NCI-H1930 (cell line): ENCODE results near the gene RASSF7.
A peak's percentile ranks its signal among the peaks of the same experiment; 100 is the strongest.

ENCODE experiments used
- DNase-seq, 2 experiments: peaks; one replicate each; lab custom pipeline; 2025; lab: John Stamatoyannopoulos, UW

Gene RASSF7

DNA sequence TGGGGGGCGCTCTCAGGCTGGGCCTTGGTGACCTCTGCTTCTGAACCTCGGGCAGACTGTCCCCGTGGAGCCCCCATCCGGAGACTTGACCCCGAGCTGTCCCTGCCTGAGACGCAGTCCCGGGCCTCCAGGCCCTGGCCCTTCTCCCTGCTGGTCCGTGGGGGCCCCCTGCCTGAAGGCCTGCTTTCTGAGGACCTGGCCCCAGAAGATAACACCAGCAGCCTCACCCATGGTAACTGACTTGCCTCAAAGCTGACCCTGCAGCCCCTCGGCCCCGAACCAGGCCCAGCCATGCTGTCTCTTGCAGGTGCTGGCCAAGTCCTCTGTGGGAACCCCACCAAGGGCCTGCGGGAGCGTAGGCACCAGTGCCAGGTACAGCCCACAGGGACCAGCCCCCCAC, 9.2 kb upstream of the RASSF7 start:
- no peak for DNase-seq

DNA sequence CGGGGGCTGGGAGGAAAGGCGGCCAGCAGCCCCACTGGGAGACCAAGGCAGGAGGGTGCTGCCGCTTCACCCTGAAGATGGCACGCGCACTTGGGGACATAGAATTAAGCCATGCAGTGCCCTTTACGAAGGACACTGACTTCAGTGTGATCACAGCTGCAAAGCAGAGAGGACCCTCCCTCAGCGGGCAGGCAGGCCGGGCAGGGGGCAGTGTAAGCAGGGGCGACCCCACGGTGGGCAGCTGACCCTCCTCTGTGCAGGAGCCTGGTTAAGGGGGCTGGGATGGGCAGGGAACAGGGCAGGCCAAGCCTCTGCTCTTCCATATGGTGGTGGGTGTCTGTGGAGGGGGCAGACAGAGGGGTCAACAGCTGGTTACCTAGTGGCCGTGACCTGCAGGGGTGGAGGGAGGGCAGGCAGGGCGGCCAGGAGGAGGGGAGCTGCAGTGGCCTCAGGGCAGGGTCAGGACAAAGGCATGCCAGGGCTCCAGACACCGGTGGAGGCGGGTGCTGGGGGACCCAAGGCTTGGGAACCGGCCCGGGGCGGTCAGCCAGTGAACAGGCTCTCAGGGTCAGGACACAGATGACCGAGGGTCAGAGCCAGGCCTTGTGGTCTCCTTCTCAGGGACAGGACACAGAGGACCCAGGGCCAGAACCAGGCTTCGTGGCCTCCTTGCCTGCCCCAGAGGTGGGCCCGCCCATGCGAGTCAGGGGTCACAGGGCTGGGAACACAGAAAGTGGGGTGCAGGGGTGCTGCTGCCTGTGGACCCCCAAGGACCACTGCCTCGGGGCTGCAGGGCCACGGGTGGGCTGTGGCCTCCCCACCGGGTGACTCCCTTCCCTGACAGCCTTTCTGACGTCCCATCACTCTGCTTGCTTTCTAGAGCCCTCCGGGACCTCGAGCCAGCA, 7.4 kb upstream of the RASSF7 start:
- no peak for DNase-seq

DNA sequence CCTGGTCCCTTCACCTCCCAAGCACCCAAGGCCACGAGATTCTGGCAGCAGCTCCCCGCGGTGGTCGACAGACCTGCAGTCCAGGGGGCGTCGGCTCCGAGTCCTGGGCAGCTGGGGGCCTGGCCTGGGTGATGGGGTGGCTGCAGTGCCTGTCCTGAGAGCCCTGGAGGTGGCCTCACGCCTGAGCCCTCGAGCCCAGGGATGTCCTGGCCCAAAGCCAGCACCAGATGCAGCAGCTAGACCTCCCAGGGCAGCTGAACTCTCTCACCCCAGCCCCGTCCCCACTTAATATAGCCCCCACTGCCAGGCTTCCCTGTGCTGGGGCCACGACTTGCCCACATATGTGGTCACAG, 6.8 kb upstream of the RASSF7 start:
- DNase-seq: no peak

DNA sequence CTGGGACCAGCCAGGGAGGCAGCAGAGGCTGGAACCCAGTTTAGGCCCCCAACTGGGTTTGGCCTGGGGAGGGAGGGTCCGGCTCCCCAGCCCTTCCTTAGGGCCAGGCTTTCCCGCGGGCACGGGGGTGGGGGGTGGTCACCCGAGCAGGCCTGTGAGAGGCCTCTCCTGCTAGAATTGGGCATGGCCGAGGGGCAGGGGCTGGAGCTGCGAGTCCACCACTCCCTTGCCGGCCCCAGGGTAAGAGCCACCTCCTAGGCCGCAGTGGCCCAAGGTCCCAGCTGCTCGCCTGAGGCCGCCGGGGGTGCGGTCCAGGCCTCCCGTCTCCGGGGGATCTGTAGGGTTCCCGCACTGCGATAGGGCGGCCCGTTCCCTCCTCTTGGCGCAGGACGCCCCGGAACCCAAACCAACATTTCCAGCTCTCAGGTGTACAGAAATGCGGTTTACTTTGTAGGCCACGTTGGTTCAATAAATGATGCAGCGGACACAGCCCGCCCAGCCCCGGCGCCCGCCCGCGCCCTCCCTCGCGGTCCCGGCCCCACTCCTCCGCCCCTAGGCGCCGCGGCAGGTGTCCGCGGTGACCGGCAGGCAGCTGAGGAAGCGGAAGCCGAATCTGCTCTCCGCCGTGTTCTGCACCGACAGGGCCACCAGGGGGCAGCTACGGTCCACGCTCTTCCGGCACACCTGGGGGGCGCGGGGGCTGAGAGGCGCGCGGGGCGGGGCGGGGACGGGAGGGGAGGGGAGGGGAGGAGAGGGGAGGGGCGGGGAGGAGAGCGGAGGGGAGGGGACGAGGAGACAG, 6.1 kb upstream of the RASSF7 start:
- peak; percentile 94 to 97 for DNase-seq

DNA sequence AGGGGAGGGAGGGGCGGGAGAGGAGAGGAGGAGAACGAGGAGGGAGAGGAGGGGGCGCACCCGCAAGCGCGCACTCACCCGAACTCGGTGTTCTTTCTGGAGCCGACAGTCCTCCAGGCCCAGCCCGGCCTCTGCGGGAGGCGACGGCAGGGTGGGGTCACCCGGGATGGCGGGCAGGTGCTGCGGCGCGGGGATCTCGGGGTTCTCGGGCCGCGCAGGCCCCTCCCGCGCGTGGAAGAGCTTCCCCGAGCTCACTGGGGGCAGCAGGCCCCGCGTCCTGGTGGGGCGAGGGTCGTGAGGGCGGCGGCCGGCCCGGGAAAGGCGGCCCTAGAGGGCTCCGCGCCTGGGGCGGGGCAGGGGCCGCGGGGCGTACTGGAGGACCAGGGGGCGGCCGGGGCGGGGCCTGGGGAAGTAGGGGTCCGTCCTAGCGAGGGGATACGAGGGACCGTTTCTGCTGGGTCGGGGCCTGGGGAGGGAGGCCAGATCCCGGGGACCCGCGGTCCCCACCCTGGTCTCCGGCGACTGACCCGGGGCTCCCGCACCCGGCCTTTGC, 5.5 kb upstream of the RASSF7 start:
- no peak for DNase-seq

DNA sequence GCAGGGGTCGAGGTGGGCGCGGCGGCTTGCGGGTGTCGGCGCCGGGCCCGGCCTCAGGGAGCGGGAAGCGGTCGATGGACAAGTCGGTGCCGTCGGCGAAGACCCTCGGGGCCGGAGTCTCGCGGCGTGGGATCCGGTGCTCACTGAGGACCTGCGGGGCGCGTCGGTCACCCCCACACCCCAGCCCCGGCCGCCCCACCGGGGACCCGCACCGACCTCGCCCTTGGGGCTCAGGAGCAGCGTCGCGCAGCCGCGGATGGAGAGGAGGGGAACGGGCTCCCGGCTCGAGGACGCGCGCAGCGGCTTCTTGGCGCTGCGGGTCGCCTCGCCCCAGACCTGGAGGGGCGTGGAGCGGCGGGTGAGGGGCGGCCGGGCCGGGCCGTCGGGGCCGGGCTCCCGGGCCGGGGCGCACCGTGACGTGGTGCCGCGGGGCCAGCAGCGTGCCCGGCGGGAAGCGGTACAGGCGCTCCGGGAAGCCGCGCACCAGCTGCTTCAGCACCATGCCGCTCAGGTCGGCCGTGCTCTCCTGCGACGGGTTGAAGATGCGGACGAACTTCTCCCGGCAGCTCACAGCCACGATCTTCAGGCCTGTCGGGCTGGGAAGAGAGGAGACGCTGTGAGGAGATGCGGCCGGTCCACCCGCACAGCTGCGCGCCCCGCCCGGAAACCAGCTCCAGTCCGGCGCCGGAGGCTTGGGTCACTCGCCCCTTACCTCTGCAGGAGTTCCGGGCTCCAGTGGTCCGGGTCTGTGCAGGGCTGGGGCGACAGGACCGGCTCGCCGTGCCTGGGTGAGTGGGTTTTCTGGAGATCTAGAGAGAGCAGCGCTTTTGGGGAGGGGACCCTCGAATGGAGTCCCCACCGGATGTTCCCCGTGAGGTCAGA, 4.7 kb upstream of the RASSF7 start:
- no peak for DNase-seq

DNA sequence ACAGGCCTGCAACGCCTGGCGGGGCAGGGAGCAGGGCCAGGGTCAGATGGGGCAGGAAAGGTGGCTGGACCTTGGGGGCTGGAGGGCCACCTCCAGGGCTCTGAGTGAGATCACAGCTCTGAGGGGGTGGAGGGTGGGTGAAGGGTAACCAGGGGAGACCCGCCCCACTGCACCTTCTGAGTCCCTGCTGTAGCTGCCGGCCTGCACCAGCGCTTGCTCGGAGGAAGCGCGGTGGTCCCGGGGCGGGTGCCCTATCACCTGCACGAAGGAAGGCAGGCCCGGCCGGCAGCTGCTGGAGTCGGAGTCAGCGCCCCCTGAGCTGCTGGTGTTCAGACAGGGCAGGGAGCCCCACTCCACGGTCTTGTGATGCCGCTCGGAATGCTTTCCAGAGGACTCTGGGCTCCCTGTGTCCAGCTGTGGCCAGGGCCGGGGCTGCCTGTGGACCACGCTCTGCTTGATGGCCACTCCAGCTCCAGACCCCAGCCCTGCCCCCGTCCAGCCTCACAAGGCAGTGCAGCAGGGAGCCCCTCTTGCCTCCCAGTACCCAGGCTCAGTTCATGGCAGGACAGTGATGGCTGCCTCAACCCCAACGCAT, 4.0 kb upstream of the RASSF7 start:
- no peak for DNase-seq

DNA sequence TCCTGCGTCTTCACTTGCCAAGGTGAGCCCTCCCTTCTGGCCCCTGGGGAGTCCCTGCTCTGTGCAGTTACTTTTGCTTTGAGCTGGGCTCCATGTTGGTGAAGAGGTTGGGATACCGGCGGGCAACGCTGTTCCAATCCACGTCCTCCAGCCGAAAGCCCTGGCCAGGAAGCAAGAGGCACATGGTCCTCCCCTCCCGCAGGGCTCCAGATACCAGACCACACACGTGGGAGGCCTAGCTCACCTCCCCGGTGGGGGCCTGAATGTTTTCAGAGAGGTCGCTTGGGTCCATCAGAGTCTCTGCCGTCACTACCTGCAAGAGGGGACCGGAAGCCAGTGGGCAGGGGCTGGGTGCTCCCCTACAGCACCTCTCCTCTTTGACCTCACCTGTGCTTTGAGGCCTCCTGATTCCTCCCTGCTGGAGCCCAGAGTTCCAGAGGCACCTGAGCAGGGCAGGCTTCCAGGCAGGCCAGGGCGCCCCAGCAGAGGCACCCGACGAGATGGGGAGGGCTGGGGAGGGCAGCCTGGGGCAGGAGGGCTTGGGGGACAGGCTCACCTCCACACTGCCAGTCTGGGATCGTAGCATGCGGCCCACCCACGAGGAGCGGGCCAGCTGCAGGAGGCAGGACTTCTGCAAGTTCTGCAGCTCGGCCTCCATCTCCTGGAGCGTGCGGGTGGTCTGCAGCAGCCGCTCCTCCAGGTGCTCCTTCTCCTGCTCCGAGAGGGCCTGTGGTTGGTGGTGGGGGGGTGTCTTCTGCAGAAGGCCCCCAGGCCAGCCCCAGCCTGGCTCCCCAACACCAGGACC, 3.2 kb upstream of the RASSF7 start:
- no peak for DNase-seq

DNA sequence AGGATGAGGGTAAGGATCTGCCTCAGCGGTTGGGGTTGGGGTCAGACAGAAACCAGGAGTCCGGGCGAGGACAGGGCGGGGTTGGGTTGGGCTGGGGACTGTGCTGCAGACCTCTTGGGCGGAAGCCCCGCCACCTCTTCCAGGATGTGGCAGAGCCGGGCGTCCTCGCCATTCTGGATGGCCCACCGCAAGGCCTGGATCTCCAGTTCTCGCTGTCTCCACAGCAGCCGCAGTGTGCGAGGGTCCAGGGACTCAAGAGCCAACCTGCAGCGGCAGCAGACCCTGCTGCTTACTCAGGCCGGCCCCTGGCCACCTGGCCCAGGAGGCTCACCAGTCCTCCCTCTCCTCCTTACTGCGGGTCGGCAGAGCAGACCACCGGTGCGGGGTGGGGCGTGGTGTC, 2.3 kb upstream of the RASSF7 start:
- no peak for DNase-seq

DNA sequence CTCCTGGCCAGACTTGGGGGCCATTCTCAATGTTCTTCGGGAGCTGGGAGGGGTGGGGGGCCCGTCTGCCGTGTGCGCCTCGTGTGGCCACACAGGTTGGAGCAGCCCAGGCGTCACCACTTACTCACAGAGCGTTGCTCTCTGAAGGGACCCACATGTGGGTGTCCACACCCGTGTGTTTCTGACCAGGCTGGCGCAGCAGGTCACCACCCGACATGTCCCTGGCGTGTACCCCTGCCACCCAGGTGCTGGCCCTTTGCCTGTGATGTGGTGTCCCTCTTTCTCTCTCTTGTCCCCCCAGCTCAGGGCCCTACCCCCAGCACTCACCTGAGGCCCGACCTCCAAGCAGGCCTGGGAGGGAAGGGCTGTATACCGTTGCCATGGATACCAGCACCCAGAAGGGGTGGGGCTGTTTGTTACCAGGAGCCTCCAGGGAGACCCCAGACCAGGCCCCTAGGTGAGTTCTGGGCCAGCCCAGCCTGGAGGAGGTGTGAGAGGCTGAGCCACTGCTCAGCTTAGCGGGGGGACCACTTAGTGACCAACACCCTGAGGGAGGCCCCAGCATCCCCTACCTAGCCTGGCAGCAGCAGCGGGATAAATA, 1.6 kb upstream of the RASSF7 start:
- no peak for DNase-seq

DNA sequence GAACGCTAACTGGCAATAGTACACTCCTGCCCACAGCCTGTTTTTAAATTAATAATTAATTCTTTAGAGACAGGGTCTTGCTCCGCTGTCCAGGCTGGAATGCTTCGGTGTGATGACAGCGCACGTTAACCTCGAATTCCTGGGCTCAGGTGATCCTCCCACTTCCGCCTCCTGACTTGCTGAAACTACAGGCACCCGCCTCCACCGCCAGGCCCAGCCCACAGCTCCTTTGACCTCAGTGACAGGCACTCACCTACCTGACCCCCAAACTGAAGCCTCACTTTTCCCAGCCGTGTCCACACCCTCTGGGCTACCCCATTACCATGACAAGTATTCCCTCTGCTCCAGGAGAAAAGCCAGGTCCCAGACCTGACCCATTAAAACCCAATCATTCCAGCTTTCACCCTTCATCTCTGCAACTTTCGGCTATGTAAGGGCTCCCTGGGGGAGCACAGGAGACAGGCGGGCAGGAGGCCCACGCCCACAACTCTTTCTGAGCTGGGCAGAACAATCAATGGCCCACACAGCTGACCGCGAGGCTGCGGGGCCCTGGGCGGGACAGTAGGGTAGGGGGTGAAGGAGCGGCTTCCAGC, 962 bp upstream of the RASSF7 start:
- no peak for DNase-seq

DNA sequence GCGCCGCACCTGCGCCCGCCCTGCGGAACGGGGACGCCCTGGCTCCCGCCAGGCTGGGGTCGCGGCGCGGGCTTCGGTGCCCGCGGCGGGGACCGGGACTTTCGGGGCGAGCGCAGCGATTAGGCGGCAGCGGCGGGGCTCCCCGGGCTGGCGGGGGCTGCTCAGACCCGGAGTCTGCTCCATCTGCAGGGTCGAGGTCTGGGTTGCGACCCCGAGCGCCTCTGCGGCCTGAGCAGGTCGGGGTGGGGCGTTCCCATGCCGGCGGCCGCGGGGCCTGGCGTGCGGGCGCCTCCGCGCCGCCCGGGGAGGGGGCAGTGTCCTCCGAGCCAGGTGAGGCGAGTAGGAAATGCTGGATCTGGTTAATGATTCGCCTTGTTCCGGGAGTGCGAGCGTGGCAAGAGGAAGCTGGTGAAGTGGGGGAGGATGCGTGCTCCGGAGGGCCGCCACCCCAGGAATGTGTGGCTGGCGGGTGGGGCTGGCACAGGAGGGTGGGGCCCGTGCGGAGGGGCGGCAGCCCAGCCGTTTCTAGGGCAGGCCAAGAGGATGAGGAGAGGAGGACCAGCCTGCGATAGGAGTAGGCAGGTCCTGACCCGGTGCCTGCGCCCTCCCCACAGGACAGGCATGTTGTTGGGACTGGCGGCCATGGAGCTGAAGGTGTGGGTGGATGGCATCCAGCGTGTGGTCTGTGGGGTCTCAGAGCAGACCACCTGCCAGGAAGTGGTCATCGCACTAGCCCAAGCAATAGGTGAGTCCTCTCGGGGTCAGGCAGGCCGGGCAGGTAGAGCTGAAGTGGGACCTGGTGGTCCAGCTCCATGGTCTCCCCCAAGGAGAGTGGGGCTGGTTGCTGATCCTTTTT, 606 bp downstream of the RASSF7 start:
- DNase-seq: no peak

DNA sequence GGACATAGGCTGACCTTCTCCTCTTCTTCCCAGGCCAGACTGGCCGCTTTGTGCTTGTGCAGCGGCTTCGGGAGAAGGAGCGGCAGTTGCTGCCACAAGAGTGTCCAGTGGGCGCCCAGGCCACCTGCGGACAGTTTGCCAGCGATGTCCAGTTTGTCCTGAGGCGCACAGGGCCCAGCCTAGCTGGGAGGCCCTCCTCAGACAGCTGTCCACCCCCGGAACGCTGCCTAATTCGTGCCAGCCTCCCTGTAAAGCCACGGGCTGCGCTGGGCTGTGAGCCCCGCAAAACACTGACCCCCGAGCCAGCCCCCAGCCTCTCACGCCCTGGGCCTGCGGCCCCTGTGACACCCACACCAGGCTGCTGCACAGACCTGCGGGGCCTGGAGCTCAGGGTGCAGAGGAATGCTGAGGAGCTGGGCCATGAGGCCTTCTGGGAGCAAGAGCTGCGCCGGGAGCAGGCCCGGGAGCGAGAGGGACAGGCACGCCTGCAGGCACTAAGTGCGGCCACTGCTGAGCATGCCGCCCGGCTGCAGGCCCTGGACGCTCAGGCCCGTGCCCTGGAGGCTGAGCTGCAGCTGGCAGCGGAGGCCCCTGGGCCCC, 1.4 kb downstream of the RASSF7 start:
- DNase-seq: no peak

DNA sequence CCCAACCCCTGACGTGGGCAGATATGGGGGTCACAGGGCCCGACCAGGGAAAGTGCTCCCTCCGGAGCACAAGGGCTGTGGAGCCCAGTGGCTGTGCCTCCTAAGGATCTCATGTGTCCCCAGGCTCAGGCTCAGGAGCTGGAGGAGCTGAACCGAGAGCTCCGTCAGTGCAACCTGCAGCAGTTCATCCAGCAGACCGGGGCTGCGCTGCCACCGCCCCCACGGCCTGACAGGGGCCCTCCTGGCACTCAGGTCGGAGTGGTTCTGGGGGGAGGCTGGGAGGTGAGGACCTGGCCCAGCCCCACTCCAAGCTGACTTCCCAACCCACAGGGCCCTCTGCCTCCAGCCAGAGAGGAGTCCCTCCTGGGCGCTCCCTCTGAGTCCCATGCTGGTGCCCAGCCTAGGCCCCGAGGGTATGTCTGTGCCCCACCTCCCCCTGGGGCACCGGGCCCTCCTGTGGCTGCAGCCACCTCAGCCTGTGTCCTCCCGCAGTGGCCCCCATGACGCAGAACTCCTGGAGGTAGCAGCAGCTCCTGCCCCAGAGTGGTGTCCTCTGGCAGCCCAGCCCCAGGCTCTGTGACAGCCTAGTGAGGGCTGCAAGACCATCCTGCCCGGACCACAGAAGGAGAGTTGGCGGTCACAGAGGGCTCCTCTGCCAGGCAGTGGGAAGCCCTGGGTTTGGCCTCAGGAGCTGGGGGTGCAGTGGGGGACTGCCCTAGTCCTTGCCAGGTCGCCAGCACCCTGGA, 2.5 kb downstream of the RASSF7 start:
- no peak for DNase-seq

DNA sequence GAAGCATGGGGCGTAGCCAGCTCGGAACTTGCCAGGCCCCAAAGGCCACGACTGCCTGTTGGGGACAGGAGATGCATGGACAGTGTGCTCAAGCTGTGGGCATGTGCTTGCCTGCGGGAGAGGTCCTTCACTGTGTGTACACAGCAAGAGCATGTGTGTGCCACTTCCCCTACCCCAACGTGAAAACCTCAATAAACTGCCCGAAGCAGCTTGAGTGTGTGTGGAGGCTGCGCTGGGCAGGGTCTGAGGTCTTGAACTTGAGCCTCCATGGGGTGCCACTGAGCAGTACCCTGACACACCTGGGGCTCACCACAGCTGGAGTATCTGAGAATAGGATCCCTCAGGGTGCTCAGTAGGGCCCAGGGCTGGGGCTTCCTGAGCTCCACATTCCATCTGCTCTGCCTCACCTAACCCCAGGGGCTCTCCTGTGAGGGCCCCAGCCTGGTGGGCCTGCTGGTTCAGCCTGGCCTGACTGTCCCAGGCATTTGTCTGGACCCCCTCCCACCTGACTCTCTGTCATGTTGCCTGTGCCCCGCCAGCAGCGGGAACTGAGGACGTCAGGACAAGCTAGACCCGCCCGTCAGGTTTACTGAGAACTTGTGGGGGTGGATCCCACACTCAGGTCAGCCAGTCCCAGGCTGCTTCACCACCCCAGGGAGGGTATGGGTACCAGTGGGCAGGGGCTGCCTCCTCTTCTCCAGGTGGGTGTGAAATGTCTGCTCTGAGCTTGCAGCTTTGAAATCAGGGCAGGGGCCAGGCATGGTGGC, 3.2 kb downstream of the RASSF7 start:
- DNase-seq: no peak

DNA sequence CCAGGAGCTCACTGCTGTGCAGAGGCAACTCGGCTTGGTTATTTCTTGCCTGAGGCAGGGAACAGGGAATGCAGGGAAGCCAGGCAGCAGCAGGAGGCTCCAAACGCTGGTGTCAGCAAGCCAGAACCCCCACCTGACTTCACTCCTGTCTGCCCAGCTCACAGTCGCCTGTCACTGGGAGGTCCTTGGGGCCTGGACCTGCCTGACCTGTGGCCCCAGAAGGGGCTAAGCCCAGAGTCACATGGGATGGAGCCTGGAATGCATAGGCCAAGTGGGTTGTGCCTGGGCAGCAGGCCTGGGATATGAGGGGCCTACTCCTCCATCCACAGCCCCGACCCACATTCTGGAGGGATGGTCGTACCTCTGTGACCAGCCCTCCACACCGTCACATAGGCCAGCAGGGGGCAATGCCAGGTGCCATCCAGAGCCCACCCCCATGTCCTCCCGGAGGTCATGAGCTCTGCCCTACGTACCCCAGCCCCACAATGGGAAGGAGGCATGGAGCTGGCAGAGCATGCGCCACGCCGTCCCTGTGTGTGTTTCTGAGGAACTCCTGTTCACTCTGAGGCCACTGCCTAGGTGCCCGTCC, 5.2 kb downstream of the RASSF7 start:
- no peak for DNase-seq
